OCI-LY7 (cell line): ENCODE measurements around the gene FBXL15.

Source experiments
- CTCF ChIP-seq: fragments of 200-600 bp; sonication (generic); conservative IDR thresholded peaks from 2 replicates; pipeline ENCODE4 v1.5.1; 2014; ENCODE audit warnings: mild to moderate bottlenecking, antibody characterized with exemption, low read length, moderate library complexity, mixed read lengths
- EZH2phosphoT487 ChIP-seq: fragments of 200-600 bp; sonication (generic); IDR thresholded peaks from 2 replicates; pipeline ENCODE4 v1.6.1; 2018; ENCODE audit warnings: low read depth, borderline replicate concordance, mild to moderate bottlenecking, mixed run types, antibody characterized with exemption, low read length, moderate library complexity, mixed read lengths

- TF ChIP-seq CTCF (no peak), EZH2phosphoT487 (no peak)
Measured at GRCh38 chr10:102418622-102419268, 1.9 kb upstream of the FBXL15 start, which contains the start of gene PSD.
